ENCODE data around the gene FPGS.

DNA sequence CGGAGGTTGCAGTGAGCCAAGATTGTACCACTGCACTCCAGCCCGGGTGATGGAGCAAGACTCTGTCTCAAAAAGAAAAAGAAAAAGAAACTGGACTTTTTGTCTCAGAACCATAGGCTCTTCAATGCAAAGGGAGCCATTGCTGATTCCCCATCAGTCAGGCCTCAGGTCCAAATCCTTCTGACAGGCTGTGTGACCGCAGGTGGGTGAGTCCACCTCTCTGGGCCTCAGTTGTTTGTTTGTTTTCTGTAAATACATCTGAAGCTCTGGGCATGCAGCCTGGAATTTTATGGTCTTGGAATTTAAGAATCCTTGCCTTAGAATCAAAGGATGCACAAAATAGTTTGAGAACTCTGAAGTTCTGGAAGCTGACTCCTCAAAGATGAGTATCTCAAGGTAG, 46.4 kb upstream of the FPGS start:
- TF ChIP-seq, protein P1, sequence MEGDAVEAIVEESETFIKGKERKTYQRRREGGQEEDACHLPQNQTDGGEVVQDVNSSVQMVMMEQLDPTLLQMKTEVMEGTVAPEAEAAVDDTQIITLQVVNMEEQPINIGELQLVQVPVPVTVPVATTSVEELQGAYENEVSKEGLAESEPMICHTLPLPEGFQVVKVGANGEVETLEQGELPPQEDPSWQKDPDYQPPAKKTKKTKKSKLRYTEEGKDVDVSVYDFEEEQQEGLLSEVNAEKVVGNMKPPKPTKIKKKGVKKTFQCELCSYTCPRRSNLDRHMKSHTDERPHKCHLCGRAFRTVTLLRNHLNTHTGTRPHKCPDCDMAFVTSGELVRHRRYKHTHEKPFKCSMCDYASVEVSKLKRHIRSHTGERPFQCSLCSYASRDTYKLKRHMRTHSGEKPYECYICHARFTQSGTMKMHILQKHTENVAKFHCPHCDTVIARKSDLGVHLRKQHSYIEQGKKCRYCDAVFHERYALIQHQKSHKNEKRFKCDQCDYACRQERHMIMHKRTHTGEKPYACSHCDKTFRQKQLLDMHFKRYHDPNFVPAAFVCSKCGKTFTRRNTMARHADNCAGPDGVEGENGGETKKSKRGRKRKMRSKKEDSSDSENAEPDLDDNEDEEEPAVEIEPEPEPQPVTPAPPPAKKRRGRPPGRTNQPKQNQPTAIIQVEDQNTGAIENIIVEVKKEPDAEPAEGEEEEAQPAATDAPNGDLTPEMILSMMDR (IDR thresholded peaks at IDR 0.05): no peak
- TF ChIP-seq POLR2A (IDR thresholded peaks at IDR 0.05): no peak

Measured in ovary (tissue), 3 donors.